T-helper 22 cell (primary cell): ENCODE results near the gene BCAS3.
"Not testable (repeated sequence)": the region's sequence is repeated elsewhere in the genome, so short reads cannot be mapped to it uniquely, and the experiment has no call there.

Experiments
- DNase-seq: peaks from one replicate; pipeline ENCODE4 v3.0.0-alpha.2; 2020; ENCODE audit warnings: low read depth

Gene BCAS3

DNA sequence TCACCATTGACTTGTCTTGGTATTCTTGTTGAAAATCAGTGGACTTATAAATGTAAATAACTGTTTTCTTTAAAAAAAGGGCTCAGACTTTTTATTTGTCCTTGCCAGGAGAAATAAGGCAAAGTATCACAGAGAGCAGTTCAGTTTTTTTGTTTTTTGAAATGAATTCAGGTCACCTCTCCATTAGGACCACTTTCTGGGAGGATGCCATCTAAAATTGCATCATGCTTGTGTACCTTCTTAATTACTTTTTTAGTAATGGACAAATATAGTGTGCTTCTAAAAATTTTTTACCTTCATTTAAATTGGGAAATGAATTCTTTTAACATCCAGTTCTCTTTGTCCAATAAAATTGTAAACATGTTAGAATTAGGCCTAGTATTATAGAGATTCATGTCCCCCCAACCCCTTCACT is 210.0 kb downstream of the BCAS3 start:
- no peak for DNase-seq

DNA sequence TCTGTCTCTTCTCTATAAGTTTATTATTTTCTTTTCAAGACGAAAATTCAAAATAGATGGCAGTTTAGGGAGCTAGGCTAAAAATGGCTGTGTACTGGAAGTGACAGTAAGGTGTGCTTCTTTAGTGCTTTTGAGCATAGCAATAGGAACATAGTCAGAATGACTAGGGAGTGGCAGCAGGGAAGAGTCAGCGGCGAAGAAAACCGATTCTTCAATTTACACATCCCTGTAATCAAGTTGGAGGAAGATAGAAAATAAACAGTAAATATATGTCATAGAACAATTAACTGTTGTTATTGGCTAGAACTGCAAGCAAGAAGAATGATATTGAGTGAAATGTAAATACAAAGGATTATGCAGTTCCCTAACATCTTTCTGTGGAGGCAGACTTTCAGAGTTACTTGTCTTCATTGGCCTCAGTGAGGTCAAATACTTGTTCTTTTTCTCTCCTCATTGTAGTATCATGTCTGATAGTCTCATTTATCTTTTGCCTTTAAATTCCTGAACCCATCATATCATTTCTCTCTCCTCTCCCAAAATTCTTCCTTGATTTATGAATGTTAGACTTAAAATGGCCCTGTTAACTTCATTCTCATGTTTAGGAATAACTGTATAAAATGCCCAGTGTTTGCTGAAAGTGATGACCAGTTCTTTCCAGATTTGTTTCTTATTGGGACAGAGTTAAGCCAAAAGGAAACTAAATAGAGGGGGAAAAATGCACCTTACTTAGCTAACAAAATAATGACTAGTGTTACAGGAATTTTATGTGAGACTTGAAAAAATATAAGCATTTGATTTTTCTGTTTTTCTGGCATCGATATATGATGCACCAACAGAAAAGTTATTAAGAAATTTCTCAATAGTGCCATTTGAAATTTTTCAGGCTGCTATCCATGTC is 211.4 kb downstream of the BCAS3 start:
- DNase-seq = no peak

DNA sequence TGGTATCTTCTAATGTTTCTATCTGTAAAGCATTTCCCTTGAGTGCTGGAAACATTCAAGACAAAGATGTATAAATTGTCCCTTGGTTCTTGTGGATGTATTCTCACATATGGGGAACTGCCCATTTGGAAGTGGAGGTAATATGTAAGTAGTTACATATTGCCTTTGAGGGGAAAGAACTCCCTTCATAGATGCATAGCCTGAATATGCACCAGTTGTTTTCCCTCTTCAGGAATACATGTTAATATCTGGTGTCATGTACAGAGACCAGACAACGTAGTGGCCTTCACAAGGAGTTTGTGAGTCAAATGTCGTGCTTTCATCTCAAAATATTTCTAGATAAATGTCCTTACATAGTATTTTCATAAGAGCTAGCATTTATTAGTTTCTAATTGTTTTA is 213.5 kb downstream of the BCAS3 start:
- DNase-seq = no peak

DNA sequence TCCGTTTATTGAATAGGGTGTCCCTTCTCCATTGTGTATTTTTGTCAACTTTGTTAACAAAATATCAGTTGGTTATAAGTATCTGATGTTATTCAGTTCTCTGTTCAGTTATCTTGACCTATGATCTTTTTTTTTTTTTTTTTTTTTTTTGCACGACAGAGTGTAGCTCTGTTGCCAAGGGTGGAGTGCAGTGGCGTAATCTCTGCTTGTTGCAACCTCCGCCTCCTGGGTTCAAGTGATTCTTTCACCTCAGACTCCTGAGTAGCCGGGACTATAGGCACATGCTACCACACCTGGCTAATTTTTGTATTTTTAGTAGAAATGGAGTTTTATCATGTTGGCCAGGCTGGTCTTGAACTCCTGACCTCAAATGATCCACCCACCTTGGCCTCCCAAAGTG is 215.8 kb downstream of the BCAS3 start:
- no peak for DNase-seq

DNA sequence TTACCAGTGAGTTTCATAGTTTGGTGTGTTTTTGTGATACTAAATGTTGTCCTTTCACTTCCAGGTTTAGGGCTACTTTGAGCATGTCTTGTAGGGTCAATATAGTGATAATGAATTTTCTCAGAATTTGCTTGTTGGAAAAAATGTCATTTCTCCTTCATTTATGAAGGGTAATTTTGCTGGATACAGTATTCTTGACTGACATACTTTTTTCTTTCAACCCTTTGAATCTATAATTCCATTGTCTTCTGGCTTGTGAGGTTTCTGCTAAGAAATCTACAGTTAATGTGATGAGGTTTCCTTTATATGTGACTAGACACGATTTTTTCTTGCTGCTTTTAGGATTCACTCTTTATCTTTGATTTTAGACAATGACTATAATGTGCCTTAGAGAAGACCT is 219.3 kb downstream of the BCAS3 start:
- DNase-seq = no peak

DNA sequence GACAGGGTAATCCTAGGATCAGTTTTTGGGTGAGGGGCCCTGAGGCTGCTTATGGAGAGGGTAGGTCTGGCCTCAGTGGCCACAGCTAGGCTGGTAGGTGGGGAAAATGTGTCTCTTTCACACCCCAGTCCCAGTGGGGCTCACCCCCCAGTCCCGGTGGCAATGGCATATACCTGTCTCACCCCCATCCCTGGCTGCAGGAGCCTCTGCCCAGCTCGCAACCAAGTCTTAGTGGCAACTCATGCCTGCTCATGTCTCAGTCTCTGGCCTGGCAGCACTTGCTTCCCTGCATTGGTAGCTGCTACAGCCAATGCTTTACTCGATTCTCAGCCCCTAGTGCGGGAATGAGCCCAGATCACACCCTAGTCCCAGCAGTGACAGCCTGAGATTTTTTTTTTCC is 221.5 kb downstream of the BCAS3 start:
- no peak for DNase-seq

DNA sequence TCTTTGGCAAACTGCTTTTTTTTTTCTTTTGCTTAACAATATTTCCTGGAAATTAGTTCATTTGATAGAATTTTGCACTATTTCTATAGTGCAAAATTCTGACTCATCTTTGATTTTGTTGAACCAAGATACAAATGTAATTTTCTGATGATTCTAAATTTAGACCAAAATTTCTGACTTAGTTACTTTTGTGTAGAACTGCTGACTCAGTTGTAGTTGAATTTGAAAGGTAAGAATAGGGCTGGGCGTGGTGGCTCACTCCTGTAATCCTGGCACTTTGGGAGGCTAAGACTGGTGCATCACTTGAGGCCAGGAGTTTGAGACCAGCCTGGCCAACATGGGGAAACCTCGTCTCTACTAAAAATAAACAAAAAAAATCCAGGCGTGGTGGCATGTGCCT is 223.0 kb downstream of the BCAS3 start:
- DNase-seq = no peak

DNA sequence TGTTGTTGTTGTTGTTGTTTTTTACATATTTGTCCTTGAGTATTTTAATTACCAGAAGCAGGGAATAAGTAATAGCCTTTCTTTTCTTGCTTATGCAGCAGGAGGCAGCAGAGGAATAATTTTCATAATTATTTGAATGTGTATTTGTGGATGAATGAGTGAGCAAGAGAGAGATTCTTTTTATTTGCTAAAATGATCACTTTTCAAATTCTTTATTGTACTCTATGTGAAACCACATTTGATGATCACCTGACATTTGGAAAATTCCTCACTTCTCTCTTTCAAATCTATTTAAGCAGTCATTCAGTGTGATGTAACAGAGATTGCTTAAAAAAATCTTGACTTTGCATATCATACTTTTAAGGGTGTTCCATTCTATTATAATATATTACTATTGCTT is 223.6 kb downstream of the BCAS3 start:
- DNase-seq = no peak

DNA sequence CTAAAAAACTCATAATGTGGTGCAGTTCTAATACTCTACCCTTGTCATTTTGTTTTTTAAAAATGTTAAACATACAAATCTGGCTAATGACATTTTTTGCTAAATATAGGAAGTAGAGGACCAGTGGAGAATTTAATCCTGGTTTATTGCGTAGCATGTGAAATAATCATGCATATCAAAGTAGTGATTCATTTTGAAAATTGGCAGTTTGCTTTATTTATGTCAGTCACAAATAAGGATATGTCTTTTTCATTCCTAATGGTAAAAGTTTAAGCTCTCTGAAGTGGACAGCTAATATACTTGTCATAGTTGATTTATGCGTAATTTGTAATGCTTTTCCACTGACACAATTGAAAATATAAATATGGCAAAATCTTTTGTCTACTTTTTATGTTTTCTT is 224.2 kb downstream of the BCAS3 start:
- no peak for DNase-seq

DNA sequence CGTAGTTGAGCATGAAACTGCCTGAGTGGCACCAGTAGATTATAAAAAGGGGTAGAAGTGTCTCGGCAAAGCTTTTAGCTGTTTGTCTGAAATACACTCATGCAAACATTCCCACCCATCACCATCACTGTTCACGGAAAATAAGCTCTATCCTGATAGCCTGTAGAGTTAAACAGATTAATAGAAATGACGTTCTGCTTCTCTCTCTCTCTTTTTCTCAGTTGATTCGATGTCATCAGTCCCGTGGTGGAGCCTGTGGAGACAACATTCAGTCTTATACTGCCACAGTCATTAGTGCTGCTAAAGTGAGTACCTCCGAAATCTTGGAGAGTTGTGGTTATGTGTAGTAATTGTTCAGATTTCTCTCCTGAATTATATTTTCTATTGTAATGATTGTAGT is 224.7 kb downstream of the BCAS3 start:
- no peak for DNase-seq

DNA sequence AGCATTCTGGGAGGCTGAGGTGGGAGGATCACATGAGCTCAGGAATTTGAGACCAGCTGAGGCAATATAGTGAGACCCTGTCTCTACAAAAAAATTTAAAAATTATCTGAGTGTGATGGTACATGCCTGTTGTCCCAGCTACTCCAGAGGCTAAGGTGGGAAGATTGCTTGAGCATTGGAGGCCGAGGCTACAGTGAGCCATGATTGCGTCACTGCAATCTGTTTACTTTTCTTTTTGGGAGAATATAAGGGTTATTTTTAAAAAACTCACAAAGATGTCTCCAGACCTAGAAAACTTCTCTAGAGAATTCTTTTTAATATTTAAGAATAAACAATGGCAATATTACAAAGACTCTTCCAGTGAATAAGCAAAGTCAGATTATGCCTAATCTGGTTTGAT is 226.9 kb downstream of the BCAS3 start:
- no peak for DNase-seq

DNA sequence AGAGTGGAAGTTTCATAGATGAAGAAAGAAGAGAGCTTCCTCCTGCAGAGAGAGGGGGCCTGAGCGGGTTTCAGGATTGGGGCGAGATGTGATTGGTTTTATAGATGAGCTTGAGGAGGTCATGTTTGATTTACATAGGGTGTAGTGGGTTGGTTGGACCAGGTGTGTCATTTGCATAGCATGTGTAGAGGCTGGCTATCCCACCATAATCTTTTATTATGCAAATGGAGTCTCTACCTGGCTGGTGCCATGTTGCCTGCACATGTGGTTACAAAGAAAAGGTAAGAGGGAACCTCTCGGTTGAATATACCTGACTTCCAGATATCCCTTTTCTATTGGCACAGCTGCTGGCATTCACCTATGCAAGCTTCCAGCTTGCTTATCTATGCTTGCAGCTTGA is 228.1 kb downstream of the BCAS3 start:
- DNase-seq = no peak

DNA sequence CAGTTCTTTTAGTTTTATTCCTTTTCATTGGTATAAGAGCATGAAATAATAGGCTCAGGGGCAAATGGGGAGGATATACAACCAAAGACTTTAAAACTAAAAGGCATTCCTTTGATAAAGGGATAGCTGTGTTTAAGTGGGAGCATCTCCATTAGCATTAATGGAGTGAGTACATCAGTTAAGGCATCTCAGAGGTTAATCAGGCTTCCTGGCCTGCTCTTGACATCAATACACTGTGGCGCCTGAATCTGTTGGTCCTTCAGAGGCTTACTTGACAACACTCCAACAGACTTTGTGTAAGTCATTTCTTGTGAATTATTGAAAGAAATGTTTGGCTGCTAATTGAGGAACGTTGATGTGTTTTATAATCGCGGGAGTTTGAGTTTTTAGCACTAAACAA is 230.7 kb downstream of the BCAS3 start:
- DNase-seq = no peak

DNA sequence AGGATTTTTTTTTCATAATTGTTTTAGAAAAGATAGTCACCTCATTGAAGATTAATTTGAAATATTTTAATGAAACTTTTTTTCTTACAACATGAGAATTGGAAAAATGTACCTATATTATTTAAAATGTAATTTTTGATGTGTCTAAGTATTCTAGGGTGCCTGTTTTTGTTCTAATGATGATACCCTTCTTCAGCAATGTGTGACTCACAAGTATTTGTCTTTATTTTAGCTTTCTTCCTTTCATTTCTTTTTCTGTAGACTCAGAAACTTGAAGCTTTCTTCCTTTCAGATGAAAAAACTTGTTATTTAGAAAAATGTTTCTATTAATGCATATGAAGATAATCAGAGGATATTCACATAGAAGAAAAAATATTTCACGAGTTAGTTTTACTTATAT is 231.8 kb downstream of the BCAS3 start:
- DNase-seq = no peak

DNA sequence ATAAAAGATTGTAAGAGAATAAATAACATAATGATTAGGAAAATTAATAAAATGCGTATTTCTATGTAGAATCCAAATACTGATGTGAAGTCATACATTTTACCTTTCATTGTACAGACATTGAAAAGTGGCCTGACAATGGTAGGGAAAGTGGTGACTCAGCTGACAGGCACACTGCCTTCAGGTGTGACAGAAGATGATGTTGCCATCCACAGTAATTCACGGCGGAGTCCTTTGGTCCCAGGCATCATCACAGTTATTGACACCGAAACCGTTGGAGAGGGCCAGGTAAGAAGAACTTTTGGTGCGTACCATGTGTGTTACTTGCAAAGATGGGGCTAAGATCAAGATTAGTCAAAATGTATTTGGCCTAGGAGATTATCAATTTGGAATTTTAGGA is 232.8 kb downstream of the BCAS3 start:
- DNase-seq = no peak

DNA sequence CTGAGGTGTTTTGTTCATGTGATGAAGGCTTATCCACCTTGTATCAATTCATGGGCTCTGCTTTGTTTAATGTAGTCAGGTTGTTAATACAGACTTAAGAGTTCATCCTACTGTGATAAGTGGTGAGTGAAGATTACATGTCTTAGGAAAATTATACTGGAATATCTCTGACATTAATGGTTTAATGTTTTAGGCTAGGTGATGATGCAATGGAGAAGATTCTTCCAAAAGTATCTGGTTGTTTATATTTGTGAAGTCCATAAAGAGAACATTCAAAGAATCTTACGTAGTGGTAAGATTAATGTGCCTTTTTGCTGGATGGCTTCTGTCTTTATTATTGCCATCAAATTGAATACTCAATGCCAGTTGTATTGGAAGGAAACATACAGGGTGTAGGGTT is 236.4 kb downstream of the BCAS3 start:
- no peak for DNase-seq

DNA sequence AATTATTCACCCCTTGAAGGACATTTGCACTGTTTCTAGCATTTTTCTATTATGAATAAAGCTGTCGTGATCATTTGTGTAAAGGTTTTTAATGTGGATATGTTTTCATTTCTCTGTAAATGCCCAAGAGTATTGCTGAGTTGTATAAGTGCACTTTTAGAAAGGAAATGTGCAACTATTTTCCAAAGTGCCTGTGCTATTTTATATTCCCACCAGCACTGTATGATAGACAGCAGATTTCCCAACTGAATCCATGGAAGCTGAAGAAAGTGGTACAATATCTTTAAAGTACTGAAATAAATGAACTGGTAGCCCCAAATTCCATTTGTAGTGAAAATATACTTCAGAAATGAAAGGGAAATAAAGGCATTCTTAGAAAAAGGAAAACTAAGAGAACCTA is 238.4 kb downstream of the BCAS3 start:
- DNase-seq = no peak

DNA sequence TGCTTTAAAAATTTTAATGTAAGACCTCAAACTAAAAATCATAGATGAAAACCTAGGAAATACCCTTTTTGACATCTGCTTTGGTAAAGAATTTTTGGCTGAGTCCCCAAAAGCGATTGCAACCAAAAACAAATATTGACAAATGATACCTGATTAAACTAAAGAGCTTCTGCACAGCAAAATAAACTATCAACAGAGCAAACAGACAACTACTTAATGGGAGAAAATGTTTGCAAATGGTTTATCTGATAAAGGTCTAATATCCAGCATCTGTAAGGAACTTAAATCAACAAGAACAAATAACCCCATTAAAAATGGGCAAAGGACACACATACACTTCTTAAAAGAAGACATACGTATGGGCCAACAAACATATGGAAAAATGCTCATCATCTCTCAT is 242.5 kb downstream of the BCAS3 start:
- DNase-seq = no peak

DNA sequence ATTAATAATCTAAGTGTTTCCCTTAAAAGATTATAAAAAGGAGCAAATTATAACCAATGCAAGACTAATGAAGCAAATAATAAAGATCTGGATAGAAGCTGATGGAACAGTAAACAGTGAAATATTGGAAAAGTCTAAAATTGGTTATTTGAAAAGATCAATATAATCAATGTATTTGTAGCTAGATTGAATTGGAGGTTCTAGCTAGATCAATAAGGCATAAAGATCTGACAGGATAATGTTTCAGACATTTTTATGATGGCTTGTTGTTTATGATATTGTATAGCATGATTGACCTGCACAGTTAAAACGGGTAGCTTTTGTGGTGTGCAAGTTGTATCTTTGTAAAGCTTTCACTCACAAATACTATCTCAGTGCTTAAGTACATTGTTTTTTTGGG is 245.3 kb downstream of the BCAS3 start:
- DNase-seq = no peak

DNA sequence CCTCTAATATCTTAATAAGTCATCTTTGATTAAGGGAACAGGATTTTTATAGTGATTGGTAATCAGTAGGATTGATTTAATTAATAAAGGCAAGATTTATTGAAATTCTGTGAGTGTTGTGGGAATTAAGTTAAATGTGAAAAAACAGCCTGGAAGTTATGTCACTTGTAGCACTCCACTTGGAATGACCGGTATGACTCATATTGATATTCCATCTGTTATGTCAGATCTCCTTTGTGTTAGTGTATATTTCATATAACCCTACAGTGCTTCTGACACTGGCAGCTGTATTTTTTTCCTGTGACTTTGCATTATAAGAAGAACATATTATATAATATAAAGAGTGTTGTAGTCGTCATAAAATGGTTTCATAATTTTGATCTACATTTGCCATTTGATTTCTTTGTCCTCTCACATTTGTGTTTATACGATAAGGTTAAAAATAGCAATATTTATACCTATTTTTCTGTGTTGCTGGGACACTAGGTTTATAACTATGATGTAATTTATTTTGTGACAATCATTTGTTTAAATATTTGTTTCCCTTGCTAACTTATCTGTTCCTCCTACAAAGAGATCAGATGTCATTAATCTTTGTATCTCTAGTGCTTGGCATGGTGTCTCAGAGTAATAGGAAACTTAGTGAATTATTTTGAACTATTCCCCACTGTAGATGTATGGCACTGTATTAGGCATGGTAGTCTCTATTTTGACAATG is 249.0 kb downstream of the BCAS3 start:
- no peak for DNase-seq

DNA sequence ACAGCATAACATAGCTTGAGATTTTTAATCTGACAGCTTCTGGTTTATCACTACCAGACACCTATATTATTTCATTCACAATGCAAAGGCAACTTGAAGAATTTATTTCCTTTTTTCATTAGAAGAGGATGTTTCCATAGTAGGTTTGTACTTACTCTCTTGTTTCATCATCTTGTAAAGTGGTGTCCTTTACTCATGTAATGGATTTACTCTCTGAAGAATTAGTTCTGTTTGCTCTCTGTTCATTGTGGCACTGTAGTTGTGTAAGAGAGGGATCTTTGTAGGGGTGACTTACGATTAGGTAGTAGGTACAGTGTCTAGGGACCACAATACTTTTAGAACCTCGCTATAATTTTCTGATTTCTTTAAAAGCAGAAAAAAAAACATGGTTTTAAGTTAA is 256.1 kb downstream of the BCAS3 start:
- DNase-seq = no peak

DNA sequence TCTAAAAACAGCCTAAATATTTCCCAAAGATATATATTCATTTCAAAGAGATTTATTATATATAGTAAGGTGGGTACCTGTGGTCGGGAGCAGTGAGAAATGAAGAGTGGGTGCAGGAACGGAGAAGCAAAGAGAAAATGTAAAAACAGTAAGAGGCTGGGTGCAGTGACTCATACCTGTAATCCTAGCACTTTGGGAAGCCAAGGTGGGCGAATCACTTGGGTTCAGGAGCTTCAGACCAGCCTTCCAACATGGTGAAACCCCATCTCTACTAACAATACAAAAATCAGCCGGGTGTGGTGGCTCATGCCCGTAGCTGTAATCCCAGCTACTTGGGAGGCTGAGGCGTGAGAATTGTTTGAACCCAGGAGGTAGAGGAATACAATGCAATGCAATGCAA is 257.1 kb downstream of the BCAS3 start:
- DNase-seq = no peak

DNA sequence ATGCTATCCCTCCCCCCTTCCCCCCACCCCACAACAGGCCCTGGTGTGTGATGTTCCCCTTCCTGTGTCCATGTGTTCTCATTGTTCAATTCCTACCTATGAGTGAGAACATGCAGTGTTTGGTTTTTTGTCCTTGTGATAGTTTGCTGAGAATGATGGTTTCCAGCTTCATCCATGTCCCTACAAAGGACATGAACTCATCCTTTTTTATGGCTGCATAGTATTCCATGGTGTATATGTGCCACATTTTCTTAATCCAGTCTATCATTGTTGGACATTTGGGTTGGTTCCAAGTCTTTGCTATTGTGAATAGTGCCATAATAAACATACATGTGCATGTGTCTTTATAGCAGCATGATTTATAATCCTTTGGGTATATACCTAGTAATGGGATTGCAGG is 258.3 kb downstream of the BCAS3 start:
- not testable (repeated sequence) for DNase-seq

DNA sequence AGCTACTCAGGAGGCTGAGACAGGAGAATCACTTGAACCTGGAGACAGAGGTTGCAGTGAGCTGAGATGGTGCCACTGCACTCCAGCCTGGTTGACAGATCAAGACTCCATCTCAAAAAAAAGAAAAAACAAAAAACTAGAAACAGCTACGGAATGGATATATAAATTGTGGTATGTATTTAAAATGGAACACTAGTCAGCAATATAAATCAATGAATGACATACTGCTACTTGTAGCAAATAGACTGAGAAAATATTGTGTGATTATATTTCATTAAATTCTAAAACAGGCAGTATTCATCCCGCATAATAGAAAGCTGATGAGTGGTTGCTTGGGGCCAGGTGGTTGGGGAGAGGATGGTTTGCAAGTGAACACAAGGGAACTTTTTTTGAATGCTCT is 261.7 kb downstream of the BCAS3 start:
- DNase-seq = no peak
